ENCODE measurements around the gene TCP11X1. TPM values are rescaled to one million over a fixed set of nuclear protein-coding genes. Genes with fewer than 3 reads are reported as not detected.
"Not testable (repeated sequence)": the region's sequence is repeated elsewhere in the genome, so short reads cannot be mapped to it uniquely, and the experiment has no call there.

The TCP11X1 gene
- not detected for total RNA-seq

- H3K9me3 Mint-ChIP-seq; ATAC-seq; H3K4me3 Mint-ChIP-seq; H3K36me3 Mint-ChIP-seq (ENCODE audit: insufficient read depth); H3K4me1 Mint-ChIP-seq (ENCODE audit: low read depth); DNase-seq; H3K27me3 Mint-ChIP-seq (ENCODE audit: low read depth): not testable (repeated sequence)
These were observed at the start of gene TCP11X1 for GRCh38 chrX:102214986-102215385. TSS of gene TCP11X1 (plus strand) at chrX:102215301.

GRCh38 chrX:102185967-102186720, 29.0 kb upstream of the TCP11X1 start:
- Mint-ChIP-seq H3K4me1 (ENCODE audit: low read depth) (no peaks in the 10 kb centered on the region), H3K4me3 (no peak overlapping the region), H3K9me3 (peaks cover 6% of the 10 kb centered on the region), H3K36me3 (ENCODE audit: insufficient read depth) (no peaks in the 10 kb centered on the region), H3K27me3 (ENCODE audit: low read depth) (no peaks in the 10 kb centered on the region)
- DNase-seq (no peak), ATAC-seq (no peak)

- H3K27me3 Mint-ChIP-seq (ENCODE audit: low read depth); H3K4me3 Mint-ChIP-seq; H3K9me3 Mint-ChIP-seq; H3K4me1 Mint-ChIP-seq (ENCODE audit: low read depth); ATAC-seq; DNase-seq; H3K36me3 Mint-ChIP-seq (ENCODE audit: insufficient read depth): not testable (repeated sequence)
These were observed 7.2 kb upstream of the TCP11X1 start for GRCh38 chrX:102207940-102208339.

- not testable (repeated sequence) for H3K9me3 Mint-ChIP-seq; DNase-seq; H3K4me3 Mint-ChIP-seq; H3K27me3 Mint-ChIP-seq (ENCODE audit: low read depth); ATAC-seq; H3K4me1 Mint-ChIP-seq (ENCODE audit: low read depth); H3K36me3 Mint-ChIP-seq (ENCODE audit: insufficient read depth)
These were observed 1.4 kb downstream of the TCP11X1 start for GRCh38 chrX:102216497-102216896.

- not testable (repeated sequence) for H3K9me3 Mint-ChIP-seq; H3K27me3 Mint-ChIP-seq (ENCODE audit: low read depth); H3K4me1 Mint-ChIP-seq (ENCODE audit: low read depth); ATAC-seq; H3K4me3 Mint-ChIP-seq; DNase-seq; H3K36me3 Mint-ChIP-seq (ENCODE audit: insufficient read depth)
These were observed 20.6 kb downstream of the TCP11X1 start for GRCh38 chrX:102235678-102236077.

GRCh38 chrX:102240265-102240664, 25.2 kb downstream of the TCP11X1 start:
- ATAC-seq; DNase-seq; H3K36me3 Mint-ChIP-seq (ENCODE audit: insufficient read depth): not testable (repeated sequence)

GRCh38 chrX:102246893-102247292, 31.8 kb downstream of the TCP11X1 start, which contains the start of gene NXF2:
TSS of gene NXF2 (plus strand) at chrX:102247167. CDS start at chrX:102307079, 59,912 bp downstream.
- H3K9me3 Mint-ChIP-seq; H3K36me3 Mint-ChIP-seq (ENCODE audit: insufficient read depth); H3K4me1 Mint-ChIP-seq (ENCODE audit: low read depth); H3K4me3 Mint-ChIP-seq; ATAC-seq; H3K27me3 Mint-ChIP-seq (ENCODE audit: low read depth); DNase-seq: not testable (repeated sequence)

More at GRCh38 chrX:102240265-102240664, 25.2 kb downstream of the TCP11X1 start:
- not testable (repeated sequence) for H3K4me3 Mint-ChIP-seq; H3K27me3 Mint-ChIP-seq (ENCODE audit: low read depth); H3K4me1 Mint-ChIP-seq (ENCODE audit: low read depth); H3K9me3 Mint-ChIP-seq

GRCh38 chrX:102272231-102272630, 57.1 kb downstream of the TCP11X1 start:
- H3K9me3 Mint-ChIP-seq; H3K4me1 Mint-ChIP-seq (ENCODE audit: low read depth); H3K4me3 Mint-ChIP-seq; H3K36me3 Mint-ChIP-seq (ENCODE audit: insufficient read depth); ATAC-seq; DNase-seq; H3K27me3 Mint-ChIP-seq (ENCODE audit: low read depth): not testable (repeated sequence)

Other genes with a start within 250 kb of the TCP11X1 start
- not detected for gene TCEAL2, start 89.6 kb upstream of the TCP11X1 start, total RNA-seq
- not detected for gene TCEAL6, start 72.8 kb upstream of the TCP11X1 start, total RNA-seq
- 1 to 10 TPM; 1.2 to 1.9 (median 1.8) TPM for gene BEX5, start 59.3 kb upstream of the TCP11X1 start, total RNA-seq
- gene NXF2, start 31.9 kb downstream of the TCP11X1 start, total RNA-seq, result not detected
- gene NXF2B, start 224.7 kb downstream of the TCP11X1 start, total RNA-seq, result not detected

Measured in activated T-cell treated with anti-CD3 and anti-CD28 coated beads, Interleukin-2, amount 50 U/mL, for 4 hours (primary cell).